Fibroblast of pulmonary artery (primary cell): ENCODE data around the gene SMURF1.

Experiments
- DNase-seq: peaks from one replicate; pipeline ENCODE4 v3.0.0-alpha.2; 2010; ENCODE audit warnings: low read depth
- H3K4me3 ChIP-seq: replicated peaks from 2 replicates; pipeline ENCODE4 v1.5.1; 2011; ENCODE audit warnings: low read depth, mild to moderate bottlenecking, control low read depth, low read length, moderate library complexity
- CTCF ChIP-seq: IDR thresholded peaks from 2 replicates; pipeline ENCODE4 v1.5.1; 2011; ENCODE audit warnings: mild to moderate bottlenecking, control low read depth, low read length, inconsistent platforms; ENCODE audit errors: missing control alignments

SMURF1 gene

GRCh38 chr7:99036546-99037111 is 107.3 kb downstream of the SMURF1 start:
- no peak overlapping the region for H3K4me3 ChIP-seq
- peak; percentile 44 for DNase-seq
- peak; percentile 47 for TF ChIP-seq CTCF

- TF ChIP-seq CTCF, result no peak
- no peak for DNase-seq
- H3K4me3 ChIP-seq, result no peak overlapping the region
These were observed 108.0 kb downstream of the SMURF1 start for GRCh38 chr7:99035723-99036545.

- no peak for TF ChIP-seq CTCF
- no peak overlapping the region for H3K4me3 ChIP-seq
- no peak for DNase-seq
These were observed 108.8 kb downstream of the SMURF1 start for GRCh38 chr7:99034932-99035722.

GRCh38 chr7:99033765-99034164 is 110.1 kb downstream of the SMURF1 start:
- H3K4me3 ChIP-seq, result no peak overlapping the region
- no peak for TF ChIP-seq CTCF
- no peak for DNase-seq

- no peak for TF ChIP-seq CTCF
- no peak overlapping the region for H3K4me3 ChIP-seq
- no peak for DNase-seq
These were observed 111.0 kb downstream of the SMURF1 start for GRCh38 chr7:99032928-99033327.

GRCh38 chr7:99031496-99031895 is 112.4 kb downstream of the SMURF1 start:
- H3K4me3 ChIP-seq, result no peak overlapping the region
- TF ChIP-seq CTCF, result no peak
- no peak for DNase-seq
